WERI-Rb-1 (cell line): ENCODE measurements around the gene CDK16.

Source experiments
- DNase-seq: peaks from one replicate; pipeline ENCODE4 v3.0.0-alpha.2; 2020
- H3K27ac ChIP-seq: fragments of 250-450 bp; sonication (Bioruptor Pico); 2 replicates; pipeline ENCODE4 v1.5.1; 2020; ENCODE audit warnings: mild to moderate bottlenecking, moderate library complexity
- H3K27me3 ChIP-seq: fragments of 250-450 bp; sonication (Bioruptor Pico); 2 replicates; pipeline ENCODE4 v1.5.1; 2021; ENCODE audit warnings: mild to moderate bottlenecking, low read depth, moderate library complexity; ENCODE audit not compliant: insufficient read depth, severe bottlenecking
- H3K36me3 ChIP-seq: fragments of 250-450 bp; sonication (Bioruptor Pico); 2 replicates; pipeline ENCODE4 v1.5.1; 2020; ENCODE audit warnings: mild to moderate bottlenecking, moderate library complexity
- H3K4me3 ChIP-seq: 2 replicates; pipeline ENCODE4 v1.5.1; 2011; ENCODE audit warnings: low read depth, mild to moderate bottlenecking, control low read depth, low read length
- H3K9me3 ChIP-seq: fragments of 250-450 bp; sonication (Bioruptor Pico); 2 replicates; pipeline ENCODE4 v1.5.1; 2021; ENCODE audit warnings: mild to moderate bottlenecking, moderate library complexity; ENCODE audit not compliant: severe bottlenecking
- TF ChIP-seq, protein P1 (sequence below): IDR thresholded peaks from 2 replicates; pipeline ENCODE4 v1.5.1; 2011; ENCODE audit warnings: low read depth, mild to moderate bottlenecking, control low read depth, inconsistent platforms, low read length

CDK16 gene

DNA sequence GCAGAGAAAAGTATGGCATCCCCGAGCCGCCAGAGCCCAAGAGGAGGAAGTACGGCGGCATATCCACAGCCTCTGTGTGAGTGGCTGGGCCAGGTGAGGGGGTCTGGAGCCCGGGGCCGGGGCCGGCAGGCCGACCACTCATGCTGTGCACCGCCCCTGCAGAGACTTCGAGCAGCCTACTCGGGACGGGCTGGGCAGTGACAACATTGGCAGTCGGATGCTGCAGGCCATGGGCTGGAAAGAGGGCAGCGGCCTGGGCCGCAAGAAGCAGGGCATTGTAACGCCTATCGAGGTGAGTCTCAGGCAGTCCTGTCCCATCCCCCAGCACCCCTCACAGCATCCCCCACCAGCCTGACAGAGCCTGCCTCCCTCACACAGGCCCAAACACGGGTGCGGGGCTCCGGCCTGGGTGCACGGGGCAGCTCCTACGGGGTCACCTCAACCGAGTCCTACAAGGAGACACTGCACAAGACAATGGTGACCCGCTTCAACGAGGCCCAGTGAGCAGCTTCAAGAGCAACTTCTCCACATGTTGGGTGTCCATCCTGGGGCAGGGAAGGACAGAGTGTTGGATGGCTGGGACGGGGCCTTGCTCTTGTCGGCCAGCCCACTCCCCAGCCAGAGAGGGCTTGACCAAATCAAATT lies 32.3 kb upstream of the CDK16 start:
- DNase-seq, result no peak
- H3K4me3 ChIP-seq, result no peak overlapping the region
- no peak overlapping the region for H3K27ac ChIP-seq
- no peaks in the 10 kb centered on the region for H3K9me3 ChIP-seq
- H3K27me3 ChIP-seq, result peaks cover 52% of the 10 kb centered on the region
- H3K36me3 ChIP-seq, result peaks cover 32% of the 10 kb centered on the region
- TF ChIP-seq, protein P1, sequence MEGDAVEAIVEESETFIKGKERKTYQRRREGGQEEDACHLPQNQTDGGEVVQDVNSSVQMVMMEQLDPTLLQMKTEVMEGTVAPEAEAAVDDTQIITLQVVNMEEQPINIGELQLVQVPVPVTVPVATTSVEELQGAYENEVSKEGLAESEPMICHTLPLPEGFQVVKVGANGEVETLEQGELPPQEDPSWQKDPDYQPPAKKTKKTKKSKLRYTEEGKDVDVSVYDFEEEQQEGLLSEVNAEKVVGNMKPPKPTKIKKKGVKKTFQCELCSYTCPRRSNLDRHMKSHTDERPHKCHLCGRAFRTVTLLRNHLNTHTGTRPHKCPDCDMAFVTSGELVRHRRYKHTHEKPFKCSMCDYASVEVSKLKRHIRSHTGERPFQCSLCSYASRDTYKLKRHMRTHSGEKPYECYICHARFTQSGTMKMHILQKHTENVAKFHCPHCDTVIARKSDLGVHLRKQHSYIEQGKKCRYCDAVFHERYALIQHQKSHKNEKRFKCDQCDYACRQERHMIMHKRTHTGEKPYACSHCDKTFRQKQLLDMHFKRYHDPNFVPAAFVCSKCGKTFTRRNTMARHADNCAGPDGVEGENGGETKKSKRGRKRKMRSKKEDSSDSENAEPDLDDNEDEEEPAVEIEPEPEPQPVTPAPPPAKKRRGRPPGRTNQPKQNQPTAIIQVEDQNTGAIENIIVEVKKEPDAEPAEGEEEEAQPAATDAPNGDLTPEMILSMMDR, result no peak

DNA sequence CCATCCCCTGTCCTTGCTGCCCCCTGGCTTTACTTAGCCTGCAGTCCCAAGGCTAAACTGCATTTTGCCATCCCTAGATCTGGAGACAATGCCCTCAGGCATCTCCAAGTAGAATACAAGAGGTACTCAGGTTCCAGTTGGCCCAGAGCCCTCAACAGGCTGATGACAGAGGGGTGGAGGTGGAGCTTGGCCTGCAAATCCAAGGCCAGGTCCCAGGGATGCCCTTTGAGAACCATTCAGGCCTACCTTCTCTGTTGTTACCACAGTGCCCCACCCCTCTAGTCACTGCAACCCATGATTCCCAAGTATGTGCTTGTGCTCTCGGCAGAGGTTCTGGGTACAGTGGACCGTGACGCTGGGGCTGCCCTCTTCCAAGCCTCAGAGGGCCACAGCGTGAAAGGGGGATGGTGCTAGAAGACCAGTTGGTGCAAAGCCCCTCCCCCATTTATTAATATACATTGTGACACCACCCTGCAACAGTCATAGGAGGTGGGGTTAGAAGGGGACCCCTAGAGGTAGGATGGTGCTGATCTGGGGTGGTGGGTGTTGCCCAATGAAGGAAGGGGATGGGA lies 31.3 kb upstream of the CDK16 start:
- H3K36me3 ChIP-seq, result peaks cover 24% of the 10 kb centered on the region
- DNase-seq, result no peak
- peaks cover 51% of the 10 kb centered on the region for H3K27me3 ChIP-seq
- no peaks in the 10 kb centered on the region for H3K9me3 ChIP-seq
- no peak overlapping the region for H3K4me3 ChIP-seq
- TF ChIP-seq, protein P1, result no peak
- no peak overlapping the region for H3K27ac ChIP-seq

DNA sequence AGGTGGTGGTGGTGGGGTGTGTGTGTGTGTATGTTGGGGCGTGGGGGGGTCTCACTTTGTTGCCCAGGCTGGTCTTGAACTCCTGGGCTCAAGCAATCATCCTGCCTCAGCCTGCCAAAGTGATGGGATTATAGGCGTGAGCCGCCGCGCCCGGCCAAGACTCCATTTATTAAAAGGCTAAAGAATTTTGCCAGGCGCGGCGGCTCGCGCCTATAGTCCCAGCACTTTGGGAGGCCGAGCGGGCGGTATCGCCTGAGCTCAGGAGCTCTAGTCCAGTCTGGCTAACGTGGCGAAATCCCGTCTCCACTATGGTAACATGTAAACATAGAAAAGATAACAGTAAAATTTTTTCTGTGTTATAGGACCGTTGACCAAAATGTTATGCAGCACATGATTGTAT lies 28.6 kb upstream of the CDK16 start:
- no peak for DNase-seq
- TF ChIP-seq, protein P1, result no peak
- Histone ChIP-seq H3K4me3 (no peak overlapping the region), H3K9me3 (no peaks in the 10 kb centered on the region), H3K36me3 (peaks cover 11% of the 10 kb centered on the region), H3K27me3 (peaks cover 51% of the 10 kb centered on the region), H3K27ac (no peak overlapping the region)

DNA sequence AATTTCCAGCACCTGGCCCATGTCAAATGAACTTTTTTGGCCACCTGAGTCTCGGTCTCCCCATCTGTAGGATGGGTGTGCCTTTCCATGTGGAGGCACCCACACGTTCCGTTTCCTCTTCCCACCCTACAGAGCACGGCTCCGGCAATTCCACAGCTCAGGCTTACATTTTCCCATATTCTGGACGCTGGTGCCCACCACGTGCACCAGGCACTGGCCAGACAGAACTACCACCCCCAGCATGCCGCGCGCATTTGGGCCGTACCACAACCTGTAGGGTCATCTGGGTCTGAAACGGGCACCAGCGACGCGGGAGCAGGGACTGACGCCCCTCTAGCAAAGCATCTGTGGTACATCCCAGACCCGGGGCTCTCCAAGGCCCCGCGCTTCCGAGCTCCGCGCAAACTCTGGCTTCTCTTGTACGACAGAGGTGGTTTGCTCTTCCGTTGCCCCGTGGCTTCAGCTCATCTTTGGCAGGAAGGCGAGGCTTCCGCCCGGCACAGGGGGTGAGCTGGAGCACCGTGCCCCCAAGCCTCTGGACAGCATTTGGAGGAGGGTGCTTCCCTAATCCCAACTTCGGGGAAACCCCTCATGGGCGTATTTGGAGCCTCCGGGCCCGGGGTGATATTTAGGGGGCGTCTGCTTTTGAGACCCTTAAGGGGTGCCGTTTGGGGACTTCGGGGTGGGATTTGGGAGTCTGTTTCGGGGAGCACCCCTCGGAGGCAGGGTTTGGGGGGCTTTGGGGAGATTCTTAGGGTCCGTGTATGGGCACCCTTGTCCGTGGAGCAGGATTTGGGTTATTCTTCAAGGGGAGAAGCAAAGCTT lies 27.8 kb upstream of the CDK16 start:
- Histone ChIP-seq H3K4me3 (peak overlapping the region; percentile 7), H3K27me3 (peaks cover 48% of the 10 kb centered on the region), H3K36me3 (peaks cover 14% of the 10 kb centered on the region), H3K27ac (no peak overlapping the region), H3K9me3 (no peaks in the 10 kb centered on the region)
- peak; percentile 86 for DNase-seq
- TF ChIP-seq, protein P1, result no peak

- Histone ChIP-seq H3K9me3 (no peaks in the 10 kb centered on the region), H3K36me3 (peaks cover 14% of the 10 kb centered on the region), H3K27me3 (peaks cover 42% of the 10 kb centered on the region), H3K27ac (no peak overlapping the region), H3K4me3 (no peak overlapping the region)
- TF ChIP-seq, protein P1, result no peak
- DNase-seq, result no peak
Observed at GRCh38 chrX:47191331-47191730, 27.1 kb upstream of the CDK16 start.
